ENCODE data around the gene PPP6R3. TPM values are rescaled to one million over a fixed set of nuclear protein-coding genes. Genes with fewer than 3 reads are reported as not detected.

The PPP6R3 gene
- total RNA-seq, 1 experiment from 2014 or later, result 153 TPM

- no peaks in the 10 kb centered on the region for H3K9me3 ChIP-seq (ENCODE audit: low read depth, low read length, poor library complexity, severe bottlenecking)
- intact Hi-C loops (cut with micrococcal nuclease; ENCODE audit: unreplicated experiment), result no loop called here
- no peaks in the 10 kb centered on the region for H3K4me1 ChIP-seq (ENCODE audit: insufficient read depth, low read length, poor library complexity, severe bottlenecking)
- no peak overlapping the region for H3K27ac ChIP-seq (ENCODE audit: low read depth, low read length, poor library complexity, severe bottlenecking)
- POLR2A ChIA-PET (ENCODE audit: low non-redundant PET), result no interaction called here
- DNase-seq (ENCODE audit: low spot score), result no peak
- no peaks in the 10 kb centered on the region for H3K27me3 ChIP-seq (replicated peaks; ENCODE audit: insufficient read depth, low read depth, low read length, poor library complexity)
- no TSS peak for BruUV-seq (replicated peaks)
- H3K36me3 ChIP-seq (ENCODE audit: insufficient read depth, low read length, poor library complexity, severe bottlenecking), result peaks cover 56% of the 10 kb centered on the region
- no peak overlapping the region for H3K4me3 ChIP-seq (ENCODE audit: low read depth, low read length, poor library complexity, severe bottlenecking)
- TF ChIP-seq CTCF (conservative IDR thresholded peaks at IDR 0.05; ENCODE audit: low read depth, low read length) (no peak), EZH2 (IDR thresholded peaks at IDR 0.05; ENCODE audit: borderline replicate concordance, low read depth, low read length, poor library complexity, severe bottlenecking) (no peak)
- CTCF ChIA-PET, result interaction anchor here (0.6 kb wide), 1 partner anchor 11 kb away, joined by 4 read pairs; no protein-coding TSS in a partner anchor
These were observed 84.8 kb downstream of the PPP6R3 start for GRCh38 chr11:68545347-68545746.

- BruUV-seq (replicated peaks), result no TSS peak
These were observed 85.2 kb downstream of the PPP6R3 start for GRCh38 chr11:68545796-68546195.

GRCh38 chr11:68546555-68546954 is 86.0 kb downstream of the PPP6R3 start:
- no TSS peak for BruUV-seq (replicated peaks)
- H3K27me3 ChIP-seq (replicated peaks; ENCODE audit: insufficient read depth, low read depth, low read length, poor library complexity), result no peaks in the 10 kb centered on the region
- no peaks in the 10 kb centered on the region for H3K9me3 ChIP-seq (ENCODE audit: low read depth, low read length, poor library complexity, severe bottlenecking)
- POLR2A ChIA-PET (ENCODE audit: low non-redundant PET), result no interaction called here
- H3K4me1 ChIP-seq (ENCODE audit: insufficient read depth, low read length, poor library complexity, severe bottlenecking), result no peaks in the 10 kb centered on the region
- intact Hi-C loops (cut with micrococcal nuclease; ENCODE audit: unreplicated experiment), result no loop called here
- CTCF ChIA-PET, result no interaction called here
- H3K36me3 ChIP-seq (ENCODE audit: insufficient read depth, low read length, poor library complexity, severe bottlenecking), result peaks cover 66% of the 10 kb centered on the region
- DNase-seq (ENCODE audit: low spot score), result no peak
- TF ChIP-seq EZH2 (IDR thresholded peaks at IDR 0.05; ENCODE audit: borderline replicate concordance, low read depth, low read length, poor library complexity, severe bottlenecking), result no peak
- TF ChIP-seq CTCF (conservative IDR thresholded peaks at IDR 0.05; ENCODE audit: low read depth, low read length), result no peak
- H3K27ac ChIP-seq (ENCODE audit: low read depth, low read length, poor library complexity, severe bottlenecking), result no peak overlapping the region
- no peak overlapping the region for H3K4me3 ChIP-seq (ENCODE audit: low read depth, low read length, poor library complexity, severe bottlenecking)

More at GRCh38 chr11:68545796-68546195, 85.2 kb downstream of the PPP6R3 start:
- H3K9me3 ChIP-seq (ENCODE audit: low read depth, low read length, poor library complexity, severe bottlenecking), result no peaks in the 10 kb centered on the region
- POLR2A ChIA-PET (ENCODE audit: low non-redundant PET), result no interaction called here
- H3K27me3 ChIP-seq (replicated peaks; ENCODE audit: insufficient read depth, low read depth, low read length, poor library complexity), result no peaks in the 10 kb centered on the region
- H3K4me3 ChIP-seq (ENCODE audit: low read depth, low read length, poor library complexity, severe bottlenecking), result no peak overlapping the region
- H3K36me3 ChIP-seq (ENCODE audit: insufficient read depth, low read length, poor library complexity, severe bottlenecking), result peaks cover 60% of the 10 kb centered on the region
- H3K27ac ChIP-seq (ENCODE audit: low read depth, low read length, poor library complexity, severe bottlenecking), result no peak overlapping the region
- TF ChIP-seq CTCF (conservative IDR thresholded peaks at IDR 0.05; ENCODE audit: low read depth, low read length) (no peak), EZH2 (IDR thresholded peaks at IDR 0.05; ENCODE audit: borderline replicate concordance, low read depth, low read length, poor library complexity, severe bottlenecking) (no peak)
- CTCF ChIA-PET, result interaction anchor here (0.6 kb wide), 1 partner anchor 11 kb away, joined by 4 read pairs; no protein-coding TSS in a partner anchor
- no peak for DNase-seq (ENCODE audit: low spot score)
- no peaks in the 10 kb centered on the region for H3K4me1 ChIP-seq (ENCODE audit: insufficient read depth, low read length, poor library complexity, severe bottlenecking)
- intact Hi-C loops (cut with micrococcal nuclease; ENCODE audit: unreplicated experiment), result no loop called here
